ENCODE results near the gene KANSL1. TPM values are rescaled to one million over a fixed set of nuclear protein-coding genes. Genes with fewer than 3 reads are reported as not detected.

Gene KANSL1
- total RNA-seq, 1 donor from 2014 or later, result 99.8 TPM

- Histone ChIP-seq H3K79me2 (ENCODE audit: insufficient read depth, low read length) (peaks cover 73% of the 10 kb centered on the region), H3K27ac (ENCODE audit: low read depth, low read length) (no peak overlapping the region)
Measured at GRCh38 chr17:46195217-46195855, 2.1 kb upstream of the KANSL1 start.

GRCh38 chr17:46194393-46195216 lies 1.4 kb upstream of the KANSL1 start:
- peak overlapping the region; percentile 77 for H3K4me3 ChIP-seq (ENCODE audit: insufficient read depth, low read depth, low read length)
- H3K27me3 Mint-ChIP-seq (ENCODE audit: low read depth, unreplicated experiment), result no peaks in the 10 kb centered on the region
- H3K9ac ChIP-seq (ENCODE audit: low read length), result peak overlapping the region; percentile 88
- H3K9me3 ChIP-seq (ENCODE audit: insufficient read depth, low read depth, low read length), result no peaks in the 10 kb centered on the region
- peaks cover 2% of the 10 kb centered on the region for H3K9me3 Mint-ChIP-seq (ENCODE audit: unreplicated experiment)
- H3K4me3 Mint-ChIP-seq (ENCODE audit: unreplicated experiment), result peak overlapping the region; percentile 85
- H3K4me1 ChIP-seq (ENCODE audit: insufficient read depth, low read length), result peaks cover 12% of the 10 kb centered on the region
- H3K27ac ChIP-seq (ENCODE audit: low read depth, low read length), result peak overlapping the region; percentile 79
- peaks cover 77% of the 10 kb centered on the region for H3K79me2 ChIP-seq (ENCODE audit: insufficient read depth, low read length)
- peak overlapping the region; percentile 63 for H3K27ac Mint-ChIP-seq (ENCODE audit: unreplicated experiment)
- peak overlapping the region; percentile 90 for H2AFZ ChIP-seq (ENCODE audit: low read depth, low read length)
- H4K20me1 ChIP-seq (ENCODE audit: insufficient read depth, low read length), result peaks cover 31% of the 10 kb centered on the region
- FAIRE-seq, result no peak
- H3K27me3 ChIP-seq (ENCODE audit: insufficient read depth, low read length), result no peaks in the 10 kb centered on the region
- no peak for DNase-seq (ENCODE audit: low read depth)
- TF ChIP-seq EZH2 (IDR thresholded peaks at IDR 0.05; ENCODE audit: insufficient read depth, low read length) (no peak), CTCF (IDR thresholded peaks at IDR 0.05; ENCODE audit: insufficient read depth, low read depth, low read length) (peak; percentile 55)
- peak overlapping the region; percentile 81 for H3K4me2 ChIP-seq (ENCODE audit: low read length)
- H3K4me1 Mint-ChIP-seq (ENCODE audit: low read depth, unreplicated experiment), result peaks cover 29% of the 10 kb centered on the region
- H3K36me3 Mint-ChIP-seq (ENCODE audit: low read depth, unreplicated experiment), result peaks cover 7% of the 10 kb centered on the region
- H3K36me3 ChIP-seq (ENCODE audit: insufficient read depth, low read length), result no peaks in the 10 kb centered on the region

More at GRCh38 chr17:46195217-46195855, 2.1 kb upstream of the KANSL1 start:
- Histone ChIP-seq H3K27me3 (ENCODE audit: insufficient read depth, low read length) (no peaks in the 10 kb centered on the region), H3K9ac (ENCODE audit: low read length) (no peak overlapping the region), H4K20me1 (ENCODE audit: insufficient read depth, low read length) (peaks cover 24% of the 10 kb centered on the region), H3K4me3 (ENCODE audit: insufficient read depth, low read depth, low read length) (no peak overlapping the region), H3K4me2 (ENCODE audit: low read length) (no peak overlapping the region), H3K36me3 (ENCODE audit: insufficient read depth, low read length) (no peaks in the 10 kb centered on the region), H3K9me3 (ENCODE audit: insufficient read depth, low read depth, low read length) (no peaks in the 10 kb centered on the region), H2AFZ (ENCODE audit: low read depth, low read length) (no peak overlapping the region), H3K4me1 (ENCODE audit: insufficient read depth, low read length) (peaks cover 7% of the 10 kb centered on the region)
- peak overlapping the region; percentile 21 for H3K27ac Mint-ChIP-seq (ENCODE audit: unreplicated experiment)
- no peaks in the 10 kb centered on the region for H3K27me3 Mint-ChIP-seq (ENCODE audit: low read depth, unreplicated experiment)
- no peak for TF ChIP-seq EZH2 (IDR thresholded peaks at IDR 0.05; ENCODE audit: insufficient read depth, low read length)
- TF ChIP-seq CTCF (IDR thresholded peaks at IDR 0.05; ENCODE audit: insufficient read depth, low read depth, low read length), result no peak
- peaks cover 7% of the 10 kb centered on the region for H3K36me3 Mint-ChIP-seq (ENCODE audit: low read depth, unreplicated experiment)
- peaks cover 25% of the 10 kb centered on the region for H3K4me1 Mint-ChIP-seq (ENCODE audit: low read depth, unreplicated experiment)
- no peak for DNase-seq (ENCODE audit: low read depth)
- H3K9me3 Mint-ChIP-seq (ENCODE audit: unreplicated experiment), result peaks cover 2% of the 10 kb centered on the region
- peak overlapping the region; percentile 85 for H3K4me3 Mint-ChIP-seq (ENCODE audit: unreplicated experiment)
- FAIRE-seq, result no peak
